ENCODE measurements around the gene ZG16B.

Gene ZG16B

GRCh38 chr16:2787406-2787805, 42.7 kb upstream of the ZG16B start, which contains the start of gene PRSS33:
Gene PRSS33 (minus strand): TSS chr16:2787560. CDS start chr16:2786547, 1,013 bp downstream.
- Histone ChIP-seq H3K79me1 (ENCODE audit: low read length) (no peaks in the 10 kb centered on the region), H2BK5ac (ENCODE audit: low read depth, low read length, poor library complexity) (no peak within 1 kb of the TSS), H4K91ac (ENCODE audit: low read depth, low read length) (no peak within 1 kb of the TSS), H3K18ac (ENCODE audit: low read length) (no peak within 1 kb of the TSS), H3K4me2 (ENCODE audit: low read length) (no peak within 1 kb of the TSS), H3K79me2 (ENCODE audit: control insufficient read depth, insufficient read depth, low read length, poor library complexity) (no peaks in the 10 kb centered on the region), H3K14ac (ENCODE audit: low read length) (no peak within 1 kb of the TSS), H3K9me3 (ENCODE audit: insufficient read depth, low read depth, low read length) (no peaks in the 10 kb centered on the region), H3K36me3 (ENCODE audit: control insufficient read depth in 1 of 2, insufficient read depth in 2 of 2, low read length in 2 of 2) (no peaks in the 10 kb centered on the region), H4K12ac (ENCODE audit: low read depth, low read length) (no peak within 1 kb of the TSS), H3K4ac (ENCODE audit: low read depth, low read length) (no peak within 1 kb of the TSS), H3K4me3 (ENCODE audit: low read depth, low read length) (no peak within 1 kb of the TSS), H3K27ac (ENCODE audit: low read depth, low read length) (no peak within 1 kb of the TSS), H3K27me3 (ENCODE audit: insufficient read depth, low read length) (no peaks in the 10 kb centered on the region), H2BK12ac (ENCODE audit: low read length) (no peak within 1 kb of the TSS), H4K8ac (ENCODE audit: low read depth, low read length) (no peak within 1 kb of the TSS), H3K4me1 (ENCODE audit: control insufficient read depth in 1 of 2, insufficient read depth in 2 of 2, low read length in 2 of 2) (no peaks in the 10 kb centered on the region), H2AFZ (ENCODE audit: insufficient read depth, low read length, poor library complexity) (no peak within 1 kb of the TSS), H3K9ac (ENCODE audit: low read length) (no peak within 1 kb of the TSS), H2BK120ac (ENCODE audit: insufficient read depth, low read length, poor library complexity) (no peak within 1 kb of the TSS), H2AK5ac (ENCODE audit: low read length) (no peak within 1 kb of the TSS), H3K23ac (ENCODE audit: low read length) (no peak within 1 kb of the TSS)
- DNase-seq, result no peak
- WGBS (ENCODE audit: extremely low coverage, insufficient coverage, insufficient read length), result 100% methylated on average over 1 of the region's 10 CpGs

- DNase-seq, result no peak
- Histone ChIP-seq H3K4me1 (ENCODE audit: control insufficient read depth in 1 of 2, insufficient read depth in 2 of 2, low read length in 2 of 2) (no peaks in the 10 kb centered on the region), H3K4ac (ENCODE audit: low read depth, low read length) (no peak overlapping the region), H2BK5ac (ENCODE audit: low read depth, low read length, poor library complexity) (no peak overlapping the region), H4K91ac (ENCODE audit: low read depth, low read length) (no peak overlapping the region), H3K27ac (ENCODE audit: low read depth, low read length) (no peak overlapping the region), H2BK120ac (ENCODE audit: insufficient read depth, low read length, poor library complexity) (no peak overlapping the region), H3K27me3 (ENCODE audit: insufficient read depth, low read length) (no peaks in the 10 kb centered on the region), H4K12ac (ENCODE audit: low read depth, low read length) (no peak overlapping the region), H3K18ac (ENCODE audit: low read length) (no peak overlapping the region), H2AFZ (ENCODE audit: insufficient read depth, low read length, poor library complexity) (no peak overlapping the region), H3K4me3 (ENCODE audit: low read depth, low read length) (no peak overlapping the region), H3K9me3 (ENCODE audit: insufficient read depth, low read depth, low read length) (no peaks in the 10 kb centered on the region), H3K36me3 (ENCODE audit: control insufficient read depth in 1 of 2, insufficient read depth in 2 of 2, low read length in 2 of 2) (no peaks in the 10 kb centered on the region), H2BK12ac (ENCODE audit: low read length) (no peak overlapping the region), H3K9ac (ENCODE audit: low read length) (no peak overlapping the region), H3K23ac (ENCODE audit: low read length) (no peak overlapping the region), H3K79me2 (ENCODE audit: control insufficient read depth, insufficient read depth, low read length, poor library complexity) (no peaks in the 10 kb centered on the region), H3K4me2 (ENCODE audit: low read length) (no peak overlapping the region), H4K8ac (ENCODE audit: low read depth, low read length) (no peak overlapping the region), H2AK5ac (ENCODE audit: low read length) (no peak overlapping the region), H3K14ac (ENCODE audit: low read length) (no peak overlapping the region), H3K79me1 (ENCODE audit: low read length) (no peaks in the 10 kb centered on the region)
- WGBS (ENCODE audit: extremely low coverage, insufficient coverage, insufficient read length), result no CpG with 5 or more reads among the region's 7 CpGs
Measured at GRCh38 chr16:2787961-2788360, 42.1 kb upstream of the ZG16B start.

- H3K4me3 ChIP-seq (ENCODE audit: low read depth, low read length), result no peak overlapping the region
- no peak overlapping the region for H3K4me2 ChIP-seq (ENCODE audit: low read length)
- no peak overlapping the region for H3K18ac ChIP-seq (ENCODE audit: low read length)
- no peak overlapping the region for H2AK5ac ChIP-seq (ENCODE audit: low read length)
- no peaks in the 10 kb centered on the region for H3K79me1 ChIP-seq (ENCODE audit: low read length)
- no peak for DNase-seq
- H3K9ac ChIP-seq (ENCODE audit: low read length), result no peak overlapping the region
- no peaks in the 10 kb centered on the region for H3K36me3 ChIP-seq (ENCODE audit: control insufficient read depth in 1 of 2, insufficient read depth in 2 of 2, low read length in 2 of 2)
- no peaks in the 10 kb centered on the region for H3K79me2 ChIP-seq (ENCODE audit: control insufficient read depth, insufficient read depth, low read length, poor library complexity)
- no peak overlapping the region for H3K14ac ChIP-seq (ENCODE audit: low read length)
- H3K27me3 ChIP-seq (ENCODE audit: insufficient read depth, low read length), result no peaks in the 10 kb centered on the region
- H3K9me3 ChIP-seq (ENCODE audit: insufficient read depth, low read depth, low read length), result no peaks in the 10 kb centered on the region
- no peak overlapping the region for H3K4ac ChIP-seq (ENCODE audit: low read depth, low read length)
- no CpG with 5 or more reads among the region's 5 CpGs for WGBS (ENCODE audit: extremely low coverage, insufficient coverage, insufficient read length)
- no peak overlapping the region for H4K12ac ChIP-seq (ENCODE audit: low read depth, low read length)
- no peak overlapping the region for H2BK5ac ChIP-seq (ENCODE audit: low read depth, low read length, poor library complexity)
- no peaks in the 10 kb centered on the region for H3K4me1 ChIP-seq (ENCODE audit: control insufficient read depth in 1 of 2, insufficient read depth in 2 of 2, low read length in 2 of 2)
- H4K8ac ChIP-seq (ENCODE audit: low read depth, low read length), result no peak overlapping the region
- no peak overlapping the region for H2AFZ ChIP-seq (ENCODE audit: insufficient read depth, low read length, poor library complexity)
- no peak overlapping the region for H3K27ac ChIP-seq (ENCODE audit: low read depth, low read length)
- no peak overlapping the region for H2BK12ac ChIP-seq (ENCODE audit: low read length)
- H2BK120ac ChIP-seq (ENCODE audit: insufficient read depth, low read length, poor library complexity), result no peak overlapping the region
- H4K91ac ChIP-seq (ENCODE audit: low read depth, low read length), result no peak overlapping the region
- no peak overlapping the region for H3K23ac ChIP-seq (ENCODE audit: low read length)
Measured at GRCh38 chr16:2790631-2791030, 39.5 kb upstream of the ZG16B start.

- H4K91ac ChIP-seq (ENCODE audit: low read depth, low read length), result no peak overlapping the region
- H3K9ac ChIP-seq (ENCODE audit: low read length), result no peak overlapping the region
- H3K23ac ChIP-seq (ENCODE audit: low read length), result no peak overlapping the region
- H2BK5ac ChIP-seq (ENCODE audit: low read depth, low read length, poor library complexity), result no peak overlapping the region
- H3K36me3 ChIP-seq (ENCODE audit: control insufficient read depth in 1 of 2, insufficient read depth in 2 of 2, low read length in 2 of 2), result no peaks in the 10 kb centered on the region
- H3K9me3 ChIP-seq (ENCODE audit: insufficient read depth, low read depth, low read length), result no peaks in the 10 kb centered on the region
- H3K14ac ChIP-seq (ENCODE audit: low read length), result no peak overlapping the region
- H3K4me3 ChIP-seq (ENCODE audit: low read depth, low read length), result no peak overlapping the region
- no CpG with 5 or more reads among the region's 8 CpGs for WGBS (ENCODE audit: extremely low coverage, insufficient coverage, insufficient read length)
- no peak overlapping the region for H4K12ac ChIP-seq (ENCODE audit: low read depth, low read length)
- no peak overlapping the region for H3K18ac ChIP-seq (ENCODE audit: low read length)
- no peak overlapping the region for H2AK5ac ChIP-seq (ENCODE audit: low read length)
- no peak overlapping the region for H2BK12ac ChIP-seq (ENCODE audit: low read length)
- no peak overlapping the region for H3K4ac ChIP-seq (ENCODE audit: low read depth, low read length)
- no peaks in the 10 kb centered on the region for H3K27me3 ChIP-seq (ENCODE audit: insufficient read depth, low read length)
- H3K4me2 ChIP-seq (ENCODE audit: low read length), result no peak overlapping the region
- H3K79me1 ChIP-seq (ENCODE audit: low read length), result no peaks in the 10 kb centered on the region
- no peak for DNase-seq
- H3K79me2 ChIP-seq (ENCODE audit: control insufficient read depth, insufficient read depth, low read length, poor library complexity), result no peaks in the 10 kb centered on the region
- no peak overlapping the region for H3K27ac ChIP-seq (ENCODE audit: low read depth, low read length)
- no peak overlapping the region for H2AFZ ChIP-seq (ENCODE audit: insufficient read depth, low read length, poor library complexity)
- H4K8ac ChIP-seq (ENCODE audit: low read depth, low read length), result no peak overlapping the region
- no peaks in the 10 kb centered on the region for H3K4me1 ChIP-seq (ENCODE audit: control insufficient read depth in 1 of 2, insufficient read depth in 2 of 2, low read length in 2 of 2)
- H2BK120ac ChIP-seq (ENCODE audit: insufficient read depth, low read length, poor library complexity), result no peak overlapping the region
Measured at GRCh38 chr16:2791174-2791573, 38.9 kb upstream of the ZG16B start.
